Activated B cell treated with CpG ODN at 0.5 μM for 24 hours (primary cell): ENCODE data around the gene PDE4B. TPM values are rescaled to one million over a fixed set of nuclear protein-coding genes. Genes with fewer than 3 reads are reported as not detected.

Source experiments
- ATAC-seq: fragments of 200-7000 bp; cut with Tn5 transposase; one replicate; pipeline ENCODE4 v1.10.0; 2021; ENCODE audit warnings: low read depth, mild to moderate bottlenecking, moderate library complexity
- CTCF ChIA-PET: fragments of 350-600 bp; sonication (Branson Sonifier 250); formaldehyde crosslinking; loops from one replicate; lab custom pipeline; 2021; ENCODE audit warnings: antibody characterized with exemption; lab: Charles Lee
- POLR2A ChIA-PET: fragments of 350-600 bp; sonication (Branson Sonifier 250); formaldehyde crosslinking; loops from one replicate; lab custom pipeline; 2021; ENCODE audit warnings: antibody characterized with exemption; lab: Charles Lee
- DNase-seq: peaks from one replicate; pipeline ENCODE4 v3.0.0; 2022
- H3K27ac Mint-ChIP-seq: one replicate; pipeline ENCODE4 v1.8.0; 2020; ENCODE audit warnings: mixed read lengths
- H3K27me3 Mint-ChIP-seq: one replicate; pipeline ENCODE4 v1.8.0; 2021; ENCODE audit warnings: mixed read lengths
- H3K36me3 Mint-ChIP-seq: one replicate; pipeline ENCODE4 v1.8.0; 2021; ENCODE audit warnings: low read depth, mixed read lengths
- H3K4me1 Mint-ChIP-seq: one replicate; pipeline ENCODE4 v1.8.0; 2021; ENCODE audit warnings: mixed read lengths
- H3K4me3 Mint-ChIP-seq: one replicate; pipeline ENCODE4 v1.8.0; 2020; ENCODE audit warnings: mild to moderate bottlenecking, mixed read lengths
- H3K9me3 Mint-ChIP-seq: one replicate; pipeline ENCODE4 v1.8.0; 2020; ENCODE audit warnings: mixed read lengths
- CTCF ChIP-seq: fragments of 200-600 bp; IDR thresholded peaks from one replicate; pipeline ENCODE4 v1.8.0; 2022; ENCODE audit warnings: antibody characterized with exemption, mild to moderate bottlenecking
- intact Hi-C: fragments of 100-400 bp; cut with micrococcal nuclease; formaldehyde crosslinking; loops from one replicate; pipeline ENCODE4 v1.15.1; 2024
- total RNA-seq: library from RNA; stranded (reverse); gene quantifications from 2 replicates; pipeline ENCODE4 v1.2.3, GENCODE V29; 2022

Gene PDE4B
- total RNA-seq, 1 donor from 2014 or later = 84.1 TPM

- POLR2A ChIA-PET = no interaction called here
- Mint-ChIP-seq H3K27me3 (peaks cover 2% of the 10 kb centered on the region), H3K27ac (no peak overlapping the region), H3K4me3 (no peak overlapping the region), H3K9me3 (peaks cover 3% of the 10 kb centered on the region), H3K4me1 (no peaks in the 10 kb centered on the region), H3K36me3 (no peaks in the 10 kb centered on the region)
- DNase-seq = no peak
- CTCF ChIA-PET = no interaction called here
- ATAC-seq = no peak
- intact Hi-C loops = no loop called here
- no peak for TF ChIP-seq CTCF
Measured at GRCh38 chr1:65889441-65889840, 96.7 kb downstream of the PDE4B start.

- Mint-ChIP-seq H3K27ac (no peak overlapping the region), H3K9me3 (peaks cover 3% of the 10 kb centered on the region), H3K27me3 (peaks cover 2% of the 10 kb centered on the region), H3K36me3 (no peaks in the 10 kb centered on the region), H3K4me3 (no peak overlapping the region), H3K4me1 (no peaks in the 10 kb centered on the region)
- ATAC-seq (no peak), DNase-seq (no peak)
- intact Hi-C loops = no loop called here
- CTCF ChIA-PET = no interaction called here
- POLR2A ChIA-PET = no interaction called here
- TF ChIP-seq CTCF = no peak
Measured at GRCh38 chr1:65890201-65890843, 97.6 kb downstream of the PDE4B start.

- DNase-seq = no peak
- H3K27ac Mint-ChIP-seq = no peak overlapping the region
- ChIA-PET POLR2A (no interaction called here), CTCF (no interaction called here)
- peaks cover 8% of the 10 kb centered on the region for H3K9me3 Mint-ChIP-seq
- H3K4me1 Mint-ChIP-seq = no peaks in the 10 kb centered on the region
- no peak for ATAC-seq
- H3K27me3 Mint-ChIP-seq = no peaks in the 10 kb centered on the region
- H3K36me3 Mint-ChIP-seq = no peaks in the 10 kb centered on the region
- intact Hi-C loops = no loop called here
- H3K4me3 Mint-ChIP-seq = no peak overlapping the region
- no peak for TF ChIP-seq CTCF
Measured at GRCh38 chr1:65894738-65895605, 102.3 kb downstream of the PDE4B start.

GRCh38 chr1:65896721-65897120, 104.0 kb downstream of the PDE4B start:
- no peak for TF ChIP-seq CTCF
- ChIA-PET POLR2A (no interaction called here), CTCF (no interaction called here)
- intact Hi-C loops = no loop called here
- H3K36me3 Mint-ChIP-seq = no peaks in the 10 kb centered on the region
- no peaks in the 10 kb centered on the region for H3K27me3 Mint-ChIP-seq
- no peak for DNase-seq
- no peak for ATAC-seq
- H3K9me3 Mint-ChIP-seq = peaks cover 8% of the 10 kb centered on the region
- no peak overlapping the region for H3K27ac Mint-ChIP-seq
- no peak overlapping the region for H3K4me3 Mint-ChIP-seq
- H3K4me1 Mint-ChIP-seq = no peaks in the 10 kb centered on the region

GRCh38 chr1:65897485-65897884, 104.8 kb downstream of the PDE4B start:
- ATAC-seq (no peak), DNase-seq (no peak)
- POLR2A ChIA-PET = no interaction called here
- no peak for TF ChIP-seq CTCF
- intact Hi-C loops = no loop called here
- H3K27me3 Mint-ChIP-seq = no peaks in the 10 kb centered on the region
- no peaks in the 10 kb centered on the region for H3K4me1 Mint-ChIP-seq
- peaks cover 8% of the 10 kb centered on the region for H3K9me3 Mint-ChIP-seq
- no peak overlapping the region for H3K4me3 Mint-ChIP-seq
- H3K36me3 Mint-ChIP-seq = no peaks in the 10 kb centered on the region
- CTCF ChIA-PET = no interaction called here
- no peak overlapping the region for H3K27ac Mint-ChIP-seq
